Caco-2 (cell line): Measurements from ENCODE around the gene MCHR1. TPM values are rescaled to one million over a fixed set of nuclear protein-coding genes. Genes with fewer than 3 reads are reported as not detected.

ENCODE experiments used
- BruUV-seq: library from RNA; stranded (reverse); fragments of 400-500 nt; replicated peaks from 2 replicates; lab custom pipeline; 2021; lab: Mats Ljungman, UMichigan
- CTCF ChIA-PET: fragments of 300-600 bp; sonication (Branson Sonifier 250); formaldehyde crosslinking; loops from one replicate; lab custom pipeline; 2022; ENCODE audit warnings: antibody characterized with exemption; lab: Charles Lee
- POLR2A ChIA-PET: fragments of 300-600 bp; sonication (Branson Sonifier 250); formaldehyde crosslinking; loops from one replicate; lab custom pipeline; 2022; ENCODE audit warnings: antibody characterized with exemption; lab: Charles Lee
- DNase-seq, 2 experiments: peaks; one replicate each; pipeline versions ENCODE4 v3.0.0 to v3.0.0-alpha.2; 2020 to 2022
- H3K27me3 ChIP-seq: replicated peaks from 2 replicates; pipeline ENCODE4 v1.6.0; 2011; ENCODE audit warnings: low read length; ENCODE audit not compliant: control insufficient read depth, insufficient read depth
- H3K36me3 ChIP-seq: 2 replicates; pipeline ENCODE4 v1.5.1; 2011; ENCODE audit warnings: low read length; ENCODE audit not compliant: control insufficient read depth, insufficient read depth
- H3K4me1 ChIP-seq: fragments of 250-450 bp; sonication (Bioruptor Pico); 2 replicates; pipeline ENCODE4 v1.5.1; 2020; ENCODE audit warnings: mild to moderate bottlenecking
- H3K4me3 ChIP-seq: 2 replicates; pipeline ENCODE4 v1.5.1; 2011; ENCODE audit warnings: low read depth, mild to moderate bottlenecking, control low read depth, low read length
- H3K9me3 ChIP-seq: fragments of 250-450 bp; sonication (Bioruptor Pico); 2 replicates; pipeline ENCODE4 v1.5.1; 2020; ENCODE audit warnings: mild to moderate bottlenecking, moderate library complexity
- H3K27ac Mint-ChIP-seq: one replicate; pipeline ENCODE4 v1.8.0; 2022; ENCODE audit warnings: mixed read lengths; ENCODE audit not compliant: unreplicated experiment
- H3K27me3 Mint-ChIP-seq: one replicate; pipeline ENCODE4 v1.8.0; 2022; ENCODE audit warnings: mixed read lengths; ENCODE audit not compliant: insufficient read depth, unreplicated experiment
- H3K36me3 Mint-ChIP-seq: one replicate; pipeline ENCODE4 v1.8.0; 2022; ENCODE audit warnings: mild to moderate bottlenecking, mixed read lengths; ENCODE audit not compliant: insufficient read depth, unreplicated experiment
- H3K4me1 Mint-ChIP-seq: one replicate; pipeline ENCODE4 v1.8.0; 2022; ENCODE audit warnings: low read depth, mixed read lengths; ENCODE audit not compliant: unreplicated experiment
- H3K4me3 Mint-ChIP-seq: one replicate; pipeline ENCODE4 v1.8.0; 2022; ENCODE audit warnings: mild to moderate bottlenecking, moderate library complexity, mixed read lengths; ENCODE audit not compliant: unreplicated experiment
- H3K9me3 Mint-ChIP-seq: one replicate; pipeline ENCODE4 v1.8.0; 2022; ENCODE audit warnings: mixed read lengths; ENCODE audit not compliant: unreplicated experiment
- intact Hi-C: fragments of 100-400 bp; cut with micrococcal nuclease; formaldehyde crosslinking; loops from one replicate; pipeline ENCODE4 v1.10.0; 2022; ENCODE audit not compliant: unreplicated experiment
- total RNA-seq: library from RNA; stranded (reverse); gene quantifications from 2 replicates; pipeline ENCODE4 v1.2.3, GENCODE V29; 2022
- TF ChIP-seq, protein P1 (sequence below), 2 experiments: fragments of 200-600 bp in 1 of 2; IDR thresholded peaks; 1 replicate in 1 of 2; 2 replicates in 1 of 2; pipeline versions ENCODE4 v1.5.1 to v1.8.0; 2011 to 2022; ENCODE audit warnings: antibody characterized with exemption in 1 of 2, control low read depth in 1 of 2, inconsistent platforms in 1 of 2, low read depth in 1 of 2, low read length in 1 of 2, mild to moderate bottlenecking in 1 of 2, moderate library complexity in 1 of 2; ENCODE audit not compliant: insufficient read depth in 1 of 2, severe bottlenecking in 1 of 2, unreplicated experiment in 1 of 2

Gene MCHR1
- total RNA-seq, 1 experiment from 2014 or later: not detected

DNA sequence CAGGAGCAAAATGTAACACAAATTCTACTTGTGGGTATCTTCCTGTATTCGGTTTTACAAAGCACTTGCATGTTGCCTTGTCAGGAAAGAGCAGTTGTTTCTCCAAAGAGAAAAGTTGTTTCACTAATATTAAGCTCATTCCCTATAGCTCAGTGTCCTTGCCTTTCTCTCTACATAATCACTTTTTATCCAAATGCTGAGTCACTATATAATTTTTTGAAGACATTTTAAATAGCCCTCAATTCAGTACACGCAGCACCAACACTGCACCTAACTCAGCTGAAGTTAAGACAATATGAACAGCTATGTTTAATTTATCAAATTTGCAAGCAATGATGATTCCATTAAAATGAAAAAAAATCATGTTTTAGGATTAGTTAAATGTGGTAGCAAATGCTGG is 28.2 kb upstream of the MCHR1 start:
- H3K27me3 Mint-ChIP-seq: no peaks in the 10 kb centered on the region
- peaks cover 17% of the 10 kb centered on the region for H3K4me1 ChIP-seq
- H3K36me3 Mint-ChIP-seq: peaks cover 7% of the 10 kb centered on the region
- peak overlapping the region; percentile 98 for H3K27ac Mint-ChIP-seq
- H3K27me3 ChIP-seq: no peaks in the 10 kb centered on the region
- intact Hi-C loops: no loop called here
- H3K4me3 ChIP-seq: peak overlapping the region; percentile 15; the same call in 1 of the 2 replicates
- no peaks in the 10 kb centered on the region for H3K36me3 ChIP-seq
- H3K4me1 Mint-ChIP-seq: peaks cover 9% of the 10 kb centered on the region
- TF ChIP-seq, protein P1, sequence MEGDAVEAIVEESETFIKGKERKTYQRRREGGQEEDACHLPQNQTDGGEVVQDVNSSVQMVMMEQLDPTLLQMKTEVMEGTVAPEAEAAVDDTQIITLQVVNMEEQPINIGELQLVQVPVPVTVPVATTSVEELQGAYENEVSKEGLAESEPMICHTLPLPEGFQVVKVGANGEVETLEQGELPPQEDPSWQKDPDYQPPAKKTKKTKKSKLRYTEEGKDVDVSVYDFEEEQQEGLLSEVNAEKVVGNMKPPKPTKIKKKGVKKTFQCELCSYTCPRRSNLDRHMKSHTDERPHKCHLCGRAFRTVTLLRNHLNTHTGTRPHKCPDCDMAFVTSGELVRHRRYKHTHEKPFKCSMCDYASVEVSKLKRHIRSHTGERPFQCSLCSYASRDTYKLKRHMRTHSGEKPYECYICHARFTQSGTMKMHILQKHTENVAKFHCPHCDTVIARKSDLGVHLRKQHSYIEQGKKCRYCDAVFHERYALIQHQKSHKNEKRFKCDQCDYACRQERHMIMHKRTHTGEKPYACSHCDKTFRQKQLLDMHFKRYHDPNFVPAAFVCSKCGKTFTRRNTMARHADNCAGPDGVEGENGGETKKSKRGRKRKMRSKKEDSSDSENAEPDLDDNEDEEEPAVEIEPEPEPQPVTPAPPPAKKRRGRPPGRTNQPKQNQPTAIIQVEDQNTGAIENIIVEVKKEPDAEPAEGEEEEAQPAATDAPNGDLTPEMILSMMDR (IDR thresholded peaks at IDR 0.05; ENCODE audit: insufficient read depth in 1 of 2, low read depth in 1 of 2, low read length in 1 of 2, severe bottlenecking in 1 of 2, unreplicated experiment in 1 of 2): no peak
- ChIA-PET POLR2A (interaction anchor here (0.6 to 2.5 kb wide), 7 partner anchors 14 to 240 kb away, joined by 3 to 14 read pairs (median 4); partner anchors contain the start of genes MRTFA, SLC25A17, ST13 and XPNPEP3), CTCF (interaction anchor here (0.6 to 3.3 kb wide), 3 partner anchors 32 to 256 kb away, joined by 4 to 11 read pairs (median 4); no protein-coding TSS in a partner anchor)
- no peak for DNase-seq
- peak overlapping the region; percentile 86 for H3K4me3 Mint-ChIP-seq
- no peaks in the 10 kb centered on the region; the same call in 1 of the 2 replicates for H3K9me3 ChIP-seq
- TSS peak; percentile 95 for BruUV-seq
- H3K9me3 Mint-ChIP-seq: no peaks in the 10 kb centered on the region

DNA sequence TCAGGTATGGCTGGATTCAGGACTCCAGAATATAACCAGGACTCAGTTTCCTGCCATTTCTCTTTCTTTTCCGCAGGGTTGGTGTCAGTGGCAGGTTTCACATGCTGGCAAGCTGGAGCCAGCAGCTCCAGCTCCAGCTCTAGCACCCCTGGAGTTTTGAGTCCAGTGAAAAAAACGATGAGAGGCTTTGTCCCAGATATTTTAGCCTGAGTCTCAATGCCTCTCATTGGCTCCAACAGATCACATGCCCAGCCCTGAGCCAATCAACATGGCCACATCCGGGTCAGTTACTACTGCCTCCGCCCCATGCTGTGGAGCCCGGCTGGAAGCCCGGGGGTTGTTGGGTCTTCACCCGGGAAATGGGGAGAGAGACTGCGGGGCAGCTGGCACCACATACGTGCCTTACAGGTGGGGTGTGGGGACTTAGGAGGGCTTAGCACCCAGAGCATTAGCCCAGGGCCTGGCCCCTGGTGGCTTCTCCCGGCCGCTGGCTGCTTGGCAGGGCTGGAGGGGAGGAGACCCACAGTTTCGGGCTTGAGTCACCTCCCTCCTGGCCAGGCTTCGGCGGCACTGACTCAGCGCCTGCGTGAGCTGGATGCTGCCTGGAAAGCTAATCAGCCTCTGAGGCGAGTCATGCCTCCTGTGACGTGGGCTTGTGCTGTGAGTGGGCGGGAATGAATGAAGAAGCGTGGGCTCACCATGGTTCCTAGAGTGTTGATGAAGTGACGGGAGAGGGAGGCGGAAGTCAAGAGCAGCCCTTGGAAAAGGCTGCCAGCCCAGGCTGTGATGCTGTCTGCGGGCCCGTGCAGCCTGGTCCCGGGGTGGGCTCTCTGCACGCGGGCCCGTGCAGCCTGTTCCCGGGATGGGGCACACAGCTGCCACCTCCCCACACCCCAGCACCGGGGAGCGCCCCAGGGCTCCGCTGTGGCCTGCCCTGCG is 27.5 kb upstream of the MCHR1 start:
- Histone ChIP-seq H3K36me3 (no peaks in the 10 kb centered on the region), H3K9me3 (no peaks in the 10 kb centered on the region), H3K4me3 (peak overlapping the region; percentile 73), H3K27me3 (no peaks in the 10 kb centered on the region), H3K4me1 (peaks cover 13% of the 10 kb centered on the region)
- TSS peak; percentile 60 for BruUV-seq
- TF ChIP-seq, protein P1 (IDR thresholded peaks at IDR 0.05; ENCODE audit: insufficient read depth in 1 of 2, low read depth in 1 of 2, low read length in 1 of 2, severe bottlenecking in 1 of 2, unreplicated experiment in 1 of 2): no peak
- Mint-ChIP-seq H3K36me3 (peaks cover 7% of the 10 kb centered on the region), H3K27ac (peak overlapping the region; percentile 98), H3K4me1 (peaks cover 9% of the 10 kb centered on the region), H3K27me3 (no peaks in the 10 kb centered on the region), H3K9me3 (no peaks in the 10 kb centered on the region), H3K4me3 (peak overlapping the region; percentile 86)
- intact Hi-C loops: no loop called here
- CTCF ChIA-PET: interaction anchor here (0.6 to 3.3 kb wide), 4 partner anchors 31 to 257 kb away, joined by 3 to 11 read pairs (median 4); no protein-coding TSS in a partner anchor
- DNase-seq: peak; percentile 93 to 94
- POLR2A ChIA-PET: interaction anchor here (0.6 to 2.5 kb wide), 10 partner anchors 15 to 608 kb away, joined by 3 to 14 read pairs (median 4); partner anchors contain the start of genes MRTFA, SLC25A17, ST13 and XPNPEP3

DNA sequence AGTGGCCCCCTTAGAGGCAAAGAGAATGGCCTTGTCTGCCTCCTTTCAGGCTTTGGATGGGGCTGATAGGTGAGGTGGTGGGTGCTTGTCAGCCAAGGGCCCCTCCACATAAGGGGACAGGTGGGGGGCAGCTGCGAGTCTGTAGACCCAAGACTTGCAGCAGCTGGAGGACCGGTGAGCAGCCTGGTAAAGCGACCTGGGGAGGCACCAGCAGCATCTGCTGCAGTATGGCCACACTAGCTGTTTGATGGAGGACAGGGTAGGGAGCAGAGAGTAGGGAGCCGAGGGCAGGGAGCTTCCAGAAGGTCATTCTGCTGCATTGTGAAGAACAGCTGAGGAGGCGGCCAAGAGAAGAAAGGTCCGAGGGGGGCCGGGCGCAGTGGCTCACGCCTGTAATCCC is 25.9 kb upstream of the MCHR1 start:
- Mint-ChIP-seq H3K4me3 (no peak overlapping the region), H3K36me3 (peaks cover 7% of the 10 kb centered on the region), H3K27ac (peak overlapping the region; percentile 98), H3K4me1 (peaks cover 9% of the 10 kb centered on the region), H3K9me3 (no peaks in the 10 kb centered on the region), H3K27me3 (no peaks in the 10 kb centered on the region)
- TF ChIP-seq, protein P1 (IDR thresholded peaks at IDR 0.05; ENCODE audit: insufficient read depth in 1 of 2, low read depth in 1 of 2, low read length in 1 of 2, severe bottlenecking in 1 of 2, unreplicated experiment in 1 of 2): no peak
- intact Hi-C loops: no loop called here
- no TSS peak for BruUV-seq
- ChIA-PET POLR2A (interaction anchor here (0.6 kb wide), 1 partner anchor 106 kb away, joined by 3 read pairs; no protein-coding TSS in a partner anchor), CTCF (interaction anchor here (1.1 to 3.3 kb wide), 3 partner anchors 59 to 217 kb away, joined by 3 to 11 read pairs (median 6); no protein-coding TSS in a partner anchor)
- no peaks in the 10 kb centered on the region for H3K27me3 ChIP-seq
- no peak overlapping the region for H3K4me3 ChIP-seq
- H3K9me3 ChIP-seq: no peaks in the 10 kb centered on the region
- DNase-seq: no peak
- H3K36me3 ChIP-seq: no peaks in the 10 kb centered on the region
- peaks cover 13% of the 10 kb centered on the region for H3K4me1 ChIP-seq
